ENCODE data around the gene IRS2. TPM values are rescaled to one million over a fixed set of nuclear protein-coding genes. Genes with fewer than 3 reads are reported as not detected.

Gene IRS2
- total and polyA plus RNA-seq, 2 of the 8 experiments (the other 6 are each of a cell fraction or from before 2014, with no cell fraction given) = 2.6 to 17.0 TPM

DNA sequence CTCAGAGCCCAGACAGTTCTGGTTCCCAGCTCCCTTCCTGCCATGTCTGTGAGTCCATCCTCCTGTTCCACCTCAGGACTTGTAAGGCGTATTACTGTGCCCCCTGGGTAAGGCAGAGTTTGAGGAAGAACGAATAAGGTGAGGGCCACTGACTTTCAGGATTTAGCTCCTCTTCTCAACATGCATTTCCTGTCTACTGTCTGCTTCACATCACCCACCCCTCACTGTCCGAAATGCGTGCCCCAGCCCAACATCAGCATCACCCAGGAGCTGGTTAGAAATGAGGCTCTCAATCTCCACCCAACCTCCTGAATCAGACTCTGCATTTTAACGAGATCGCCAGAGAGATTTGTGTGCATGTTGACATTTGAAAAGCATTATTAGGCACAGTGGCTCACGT lies 44.4 kb downstream of the IRS2 start:
- no peak overlapping the region for H2AK5ac ChIP-seq (ENCODE audit: low read depth, low read length)
- no peak for TF ChIP-seq GABPA (IDR thresholded peaks at IDR 0.05; ENCODE audit: borderline replicate concordance, insufficient read depth, low read length)
- TF ChIP-seq, protein P1, sequence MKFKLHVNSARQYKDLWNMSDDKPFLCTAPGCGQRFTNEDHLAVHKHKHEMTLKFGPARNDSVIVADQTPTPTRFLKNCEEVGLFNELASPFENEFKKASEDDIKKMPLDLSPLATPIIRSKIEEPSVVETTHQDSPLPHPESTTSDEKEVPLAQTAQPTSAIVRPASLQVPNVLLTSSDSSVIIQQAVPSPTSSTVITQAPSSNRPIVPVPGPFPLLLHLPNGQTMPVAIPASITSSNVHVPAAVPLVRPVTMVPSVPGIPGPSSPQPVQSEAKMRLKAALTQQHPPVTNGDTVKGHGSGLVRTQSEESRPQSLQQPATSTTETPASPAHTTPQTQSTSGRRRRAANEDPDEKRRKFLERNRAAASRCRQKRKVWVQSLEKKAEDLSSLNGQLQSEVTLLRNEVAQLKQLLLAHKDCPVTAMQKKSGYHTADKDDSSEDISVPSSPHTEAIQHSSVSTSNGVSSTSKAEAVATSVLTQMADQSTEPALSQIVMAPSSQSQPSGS (IDR thresholded peaks at IDR 0.05; ENCODE audit: low read length) = no peak
- no peak for TF ChIP-seq CHD1 (IDR thresholded peaks at IDR 0.05; ENCODE audit: low read depth, low read length)

More for the DNA sequence above, 44.4 kb downstream of the IRS2 start:
- Histone ChIP-seq H3K79me1 (ENCODE audit: low read depth, low read length) (no peaks in the 10 kb centered on the region), H3K79me2 (ENCODE audit: control insufficient read depth in 1 of 2, insufficient read depth in 2 of 2, low read length in 2 of 2) (no peaks in the 10 kb centered on the region), H3K23ac (ENCODE audit: insufficient read length) (no peak overlapping the region), H4K8ac (ENCODE audit: extremely low read depth, insufficient read depth, low read length) (no peak overlapping the region), H2BK5ac (ENCODE audit: low read depth, low read length) (0 out of 2 replicates have a peak overlapping the region, but pooled peaks have one; percentile 2), H2BK15ac (ENCODE audit: low read length) (0 out of 2 replicates have a peak overlapping the region, but pooled peaks have one; percentile 40), H3K23me2 (ENCODE audit: low read depth, low read length) (no peaks in the 10 kb centered on the region), H3K18ac (ENCODE audit: extremely low read depth, low read length) (no peak overlapping the region), H2BK120ac (replicated peaks; ENCODE audit: low read depth, low read length) (no peak overlapping the region), H2BK20ac (ENCODE audit: low read length) (no peak overlapping the region), H3K36me3 (ENCODE audit: control insufficient read depth in 2 of 4, insufficient read depth in 4 of 4, low read length in 3 of 4) (no peaks in the 10 kb centered on the region), H4K91ac (replicated peaks; ENCODE audit: insufficient read length, low read length) (no peak overlapping the region), H3K4me2 (ENCODE audit: insufficient read depth in 1 of 2, low read depth in 2 of 2, low read length in 2 of 2) (no peak overlapping the region), H3K4me1 (replicated peaks in 1 of 4; ENCODE audit: control insufficient read depth in 3 of 4, insufficient read depth in 4 of 4, low read length in 3 of 4) (no peaks in the 10 kb centered on the region; a peak in 1 of 7 replicates), H3K4ac (replicated peaks; ENCODE audit: insufficient read length, low read depth, low read length) (no peak overlapping the region), H3K9ac (replicated peaks in 1 of 4; ENCODE audit: extremely low read depth in 1 of 4, low read depth in 3 of 4, low read length in 3 of 4) (no peak overlapping the region), H2AFZ (ENCODE audit: low read length) (no peak overlapping the region), H3K14ac (ENCODE audit: insufficient read length) (no peak overlapping the region), H3K4me3 (ENCODE audit: extremely low read depth in 1 of 4, insufficient read depth in 2 of 4, low read depth in 3 of 4, low read length in 4 of 4) (no peak overlapping the region), H3K9me3 (ENCODE audit: insufficient read depth in 2 of 2, low read depth in 1 of 2, low read length in 1 of 2) (no peaks in the 10 kb centered on the region), H4K20me1 (replicated peaks in 1 of 2; ENCODE audit: control insufficient read depth in 1 of 2, insufficient read depth in 2 of 2, low read length in 2 of 2) (no peaks in the 10 kb centered on the region), H2BK12ac (ENCODE audit: low read depth, low read length) (no peak overlapping the region), H4K5ac (ENCODE audit: insufficient read length, low read depth, low read length) (no peak overlapping the region), H3K27ac (ENCODE audit: low read depth, low read length) (no peak overlapping the region; the same call in 1 of the 2 replicates), H3K27me3 (replicated peaks in 1 of 4; ENCODE audit: control insufficient read depth in 3 of 4, extremely low read depth in 1 of 4, insufficient read depth in 3 of 4, low read length in 3 of 4) (no peaks in the 10 kb centered on the region), H3K56ac (replicated peaks; ENCODE audit: insufficient read length, low read depth, low read length) (no peak overlapping the region)
- WGBS, 2 experiments (ENCODE audit: extremely low coverage in 1 of 2, insufficient coverage in 1 of 2, insufficient read length in 1 of 2, insufficient replicate concordance in 2 of 2, low coverage in 1 of 2, low lambda C conversion rate in 2 of 2, missing lambda C conversion rate in 1 of 2) = 87% methylated on average over 7 of the region's 7 CpGs; no CpG with 5 or more reads in 1 of the 2 experiments
- POLR2A ChIA-PET (ENCODE audit: partially characterized antibody) = no interaction called here
- DNase-seq (ENCODE audit: low read depth in 1 of 2, low spot score in 2 of 2) = no peak
- no peak for FAIRE-seq
- CTCF ChIA-PET (ENCODE audit: partially characterized antibody) = interaction anchor here (1.0 to 3.6 kb wide), 4 partner anchors 9 to 782 kb away, joined by 3 to 14 read pairs (median 4); no protein-coding TSS in a partner anchor

All from H1 (cell line).